ENCODE results near the gene MEF2B. TPM values are rescaled to one million over a fixed set of nuclear protein-coding genes. Genes with fewer than 3 reads are reported as not detected.

Gene MEF2B
- total RNA-seq, 1 experiment from 2014 or later = 1.1 TPM

GRCh38 chr19:19122902-19123301, 47.2 kb downstream of the MEF2B start:
- no TSS peak for BruUV-seq (replicated peaks)
- Histone ChIP-seq H3K4me3 (ENCODE audit: low read depth in 2 of 2, low read length in 2 of 2) (no peak overlapping the region), H3K36me3 (ENCODE audit: control insufficient read depth, insufficient read depth, low read length) (no peaks in the 10 kb centered on the region), H3K27me3 (ENCODE audit: control insufficient read depth, insufficient read depth, low read length) (no peaks in the 10 kb centered on the region), H3K4me1 (ENCODE audit: control insufficient read depth, insufficient read depth, low read length) (no peaks in the 10 kb centered on the region), H3K9me3 (ENCODE audit: control insufficient read depth, insufficient read depth, low read depth, low read length) (no peaks in the 10 kb centered on the region), H3K27ac (ENCODE audit: low read length) (no peak overlapping the region)
- TF ChIP-seq REST (IDR thresholded peaks at IDR 0.05; ENCODE audit: insufficient read depth in 1 of 2, low read depth in 2 of 2, low read length in 1 of 2) (no peak), TCF7L2 (IDR thresholded peaks at IDR 0.05; ENCODE audit: low read depth, low read length) (no peak), CTCF (IDR thresholded peaks at IDR 0.05) (no peak), SIN3A (IDR thresholded peaks at IDR 0.05; ENCODE audit: borderline replicate concordance, insufficient read depth, low read depth, low read length) (no peak), POLR2AphosphoS5 (IDR thresholded peaks at IDR 0.05; ENCODE audit: low read depth, low read length) (no peak)
- ChIA-PET POLR2A (no interaction called here), CTCF (interaction anchor here (0.6 kb wide), 1 partner anchor 511 kb away, joined by 5 read pairs; no protein-coding TSS in a partner anchor)
- no peak for DNase-seq (ENCODE audit: low read depth, low spot score)
- in situ Hi-C loops (cut with HindIII; ENCODE audit: low pct_unique_long_range_greater_than_20kb, low sequenced_read_pairs) (no loop called here), intact Hi-C loops (cut with micrococcal nuclease; ENCODE audit: unreplicated experiment) (no loop called here)
- ATAC-seq = no peak

GRCh38 chr19:19121371-19121770, 48.7 kb downstream of the MEF2B start:
- DNase-seq (ENCODE audit: low read depth, low spot score) (no peak), ATAC-seq (no peak)
- Histone ChIP-seq H3K4me1 (ENCODE audit: control insufficient read depth, insufficient read depth, low read length) (no peaks in the 10 kb centered on the region), H3K27me3 (ENCODE audit: control insufficient read depth, insufficient read depth, low read length) (no peaks in the 10 kb centered on the region), H3K27ac (ENCODE audit: low read length) (no peak overlapping the region), H3K36me3 (ENCODE audit: control insufficient read depth, insufficient read depth, low read length) (no peaks in the 10 kb centered on the region), H3K4me3 (ENCODE audit: low read depth in 2 of 2, low read length in 2 of 2) (no peak overlapping the region), H3K9me3 (ENCODE audit: control insufficient read depth, insufficient read depth, low read depth, low read length) (no peaks in the 10 kb centered on the region)
- no peak for TF ChIP-seq SIN3A (IDR thresholded peaks at IDR 0.05; ENCODE audit: borderline replicate concordance, insufficient read depth, low read depth, low read length)
- TF ChIP-seq TCF7L2 (IDR thresholded peaks at IDR 0.05; ENCODE audit: low read depth, low read length) = no peak
- no peak for TF ChIP-seq REST (IDR thresholded peaks at IDR 0.05; ENCODE audit: insufficient read depth in 1 of 2, low read depth in 2 of 2, low read length in 1 of 2)
- in situ Hi-C loops (cut with HindIII; ENCODE audit: low pct_unique_long_range_greater_than_20kb, low sequenced_read_pairs) = no loop called here
- ChIA-PET POLR2A (no interaction called here), CTCF (no interaction called here)
- intact Hi-C loops (cut with micrococcal nuclease; ENCODE audit: unreplicated experiment) = no loop called here
- BruUV-seq (replicated peaks) = no TSS peak

All from Panc1 (cell line).